Measurements from ENCODE around the gene CEP164. TPM values are rescaled to one million over a fixed set of nuclear protein-coding genes. Genes with fewer than 3 reads are reported as not detected.

The CEP164 gene
- polyA plus RNA-seq, 1 of the 3 experiments (the other 2 are of a cell fraction), result 27.7 TPM

DNA sequence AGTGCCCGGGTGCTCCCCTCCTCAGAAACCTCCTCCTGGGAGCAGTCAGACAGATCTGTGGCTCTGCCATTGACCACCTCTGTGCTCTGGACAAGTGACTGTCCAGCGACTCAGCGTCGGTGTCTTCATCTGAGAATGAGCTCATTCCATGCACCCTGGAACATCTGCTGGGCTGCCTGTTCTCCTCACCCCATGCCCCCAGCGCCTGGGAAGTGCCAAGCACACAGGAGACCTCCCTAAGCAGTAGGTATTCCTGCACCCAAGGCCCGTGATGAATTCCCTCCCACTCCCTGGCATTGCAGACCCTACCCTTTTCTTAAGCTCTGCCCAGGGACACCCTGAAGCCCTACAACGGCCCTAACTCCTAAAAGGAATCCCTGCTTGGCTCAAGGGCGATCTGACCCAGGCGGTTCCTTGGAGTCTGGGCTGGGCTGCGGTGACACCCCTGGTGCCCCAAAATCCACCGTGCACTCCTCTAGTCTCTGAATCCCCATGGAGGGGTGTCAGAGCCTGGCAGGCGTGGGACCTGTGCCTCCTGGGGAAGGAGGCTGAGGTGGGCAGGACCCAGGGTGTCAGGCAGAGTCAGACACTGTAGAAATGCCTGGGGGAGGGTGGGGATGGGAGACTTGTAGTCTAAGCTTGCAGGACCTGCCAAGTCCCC, 92.0 kb downstream of the CEP164 start:
- Histone ChIP-seq H3K4me3 (ENCODE audit: low read depth in 2 of 2, low read length in 1 of 2) (no peak overlapping the region), H3K4me2 (no peak overlapping the region), H3K4me1 (ENCODE audit: control insufficient read depth in 1 of 2, insufficient read depth in 2 of 2, low read depth in 1 of 2, low read length in 1 of 2) (no peaks in the 10 kb centered on the region), H3K9me2 (no peaks in the 10 kb centered on the region), H3K9ac (no peak overlapping the region), H2AFZ (ENCODE audit: low read depth) (no peak overlapping the region), H3F3A (replicated peaks; ENCODE audit: insufficient read depth) (no peaks in the 10 kb centered on the region), H3K27ac (ENCODE audit: low read depth in 2 of 2, low read length in 1 of 2) (no peak overlapping the region), H4K20me1 (ENCODE audit: insufficient read depth) (no peaks in the 10 kb centered on the region), H3K36me3 (replicated peaks in 1 of 2; ENCODE audit: control insufficient read depth in 1 of 2, insufficient read depth in 2 of 2, low read length in 1 of 2) (peaks cover 0 to under 1% of the 10 kb centered on the region in 2 experiments), H3K9me3 (no peaks in the 10 kb centered on the region), H3K79me2 (ENCODE audit: insufficient read depth) (no peaks in the 10 kb centered on the region), H3K27me3 (ENCODE audit: insufficient read depth) (no peaks in the 10 kb centered on the region)
- WGBS (ENCODE audit: low lambda C conversion rate), result 37% methylated on average over 5 of the region's 12 CpGs
- ChIA-PET POLR2A (no interaction called here), CTCF (interaction anchor here (0.8 to 16.8 kb wide), 8 partner anchors 10 to 633 kb away, joined by 3 to 449 read pairs (median 4); partner anchors contain the start of genes DSCAML1 and FXYD2)
- TF ChIP-seq GABPA (IDR thresholded peaks at IDR 0.05; ENCODE audit: low read depth) (no peak), PBX3 (IDR thresholded peaks at IDR 0.05) (no peak), SMC3 (IDR thresholded peaks at IDR 0.05; ENCODE audit: low read depth, low read length) (no peak), RAD21 (IDR thresholded peaks at IDR 0.05; ENCODE audit: low read length) (no peak), MEF2A (IDR thresholded peaks at IDR 0.05; ENCODE audit: borderline replicate concordance, low read depth) (no peak), NRF1 (IDR thresholded peaks at IDR 0.05; ENCODE audit: low read depth, low read length) (no peak), FOSL2 (IDR thresholded peaks at IDR 0.05; ENCODE audit: borderline replicate concordance, low read depth) (no peak), JUND (IDR thresholded peaks at IDR 0.05) (no peak), IRF3 (IDR thresholded peaks at IDR 0.05; ENCODE audit: low read depth, low read length) (no peak), FOXJ3 (CRISPR knock-in tag; IDR thresholded peaks at IDR 0.05) (no peak), RXRA (IDR thresholded peaks at IDR 0.05; ENCODE audit: borderline replicate concordance, low read depth) (no peak), SIN3A (IDR thresholded peaks at IDR 0.05; ENCODE audit: borderline replicate concordance, low read depth, low read length) (no peak)
- TF ChIP-seq, protein P1, sequence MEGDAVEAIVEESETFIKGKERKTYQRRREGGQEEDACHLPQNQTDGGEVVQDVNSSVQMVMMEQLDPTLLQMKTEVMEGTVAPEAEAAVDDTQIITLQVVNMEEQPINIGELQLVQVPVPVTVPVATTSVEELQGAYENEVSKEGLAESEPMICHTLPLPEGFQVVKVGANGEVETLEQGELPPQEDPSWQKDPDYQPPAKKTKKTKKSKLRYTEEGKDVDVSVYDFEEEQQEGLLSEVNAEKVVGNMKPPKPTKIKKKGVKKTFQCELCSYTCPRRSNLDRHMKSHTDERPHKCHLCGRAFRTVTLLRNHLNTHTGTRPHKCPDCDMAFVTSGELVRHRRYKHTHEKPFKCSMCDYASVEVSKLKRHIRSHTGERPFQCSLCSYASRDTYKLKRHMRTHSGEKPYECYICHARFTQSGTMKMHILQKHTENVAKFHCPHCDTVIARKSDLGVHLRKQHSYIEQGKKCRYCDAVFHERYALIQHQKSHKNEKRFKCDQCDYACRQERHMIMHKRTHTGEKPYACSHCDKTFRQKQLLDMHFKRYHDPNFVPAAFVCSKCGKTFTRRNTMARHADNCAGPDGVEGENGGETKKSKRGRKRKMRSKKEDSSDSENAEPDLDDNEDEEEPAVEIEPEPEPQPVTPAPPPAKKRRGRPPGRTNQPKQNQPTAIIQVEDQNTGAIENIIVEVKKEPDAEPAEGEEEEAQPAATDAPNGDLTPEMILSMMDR (IDR thresholded peaks at IDR 0.05), result no peak
- DNase-seq, result no peak

DNA sequence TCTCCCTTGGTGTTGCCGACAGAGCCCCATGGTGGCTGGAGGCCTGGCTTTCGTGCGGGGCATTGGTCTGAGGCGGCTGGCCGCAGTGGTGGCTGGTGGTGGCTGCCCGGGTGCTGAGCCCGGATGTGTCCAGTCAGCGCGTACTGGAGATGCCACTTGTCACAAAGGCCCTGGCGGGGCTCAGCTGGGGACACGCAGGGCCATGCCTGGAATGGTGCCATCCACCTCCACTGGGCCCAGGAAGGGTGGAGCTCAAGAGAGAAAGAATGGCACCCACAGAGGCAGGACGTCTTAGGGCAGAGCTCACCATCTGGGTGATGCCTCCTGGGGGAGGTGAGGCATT, 92.5 kb downstream of the CEP164 start:
- H3K9me2 ChIP-seq, result no peaks in the 10 kb centered on the region
- H4K20me1 ChIP-seq (ENCODE audit: insufficient read depth), result no peaks in the 10 kb centered on the region
- TF ChIP-seq POLR2AphosphoS5 (IDR thresholded peaks at IDR 0.05; ENCODE audit: low read depth, low read length) (no peak), FOXJ3 (CRISPR knock-in tag; IDR thresholded peaks at IDR 0.05) (no peak), PBX3 (IDR thresholded peaks at IDR 0.05) (no peak), TAF1 (IDR thresholded peaks at IDR 0.05; ENCODE audit: borderline replicate concordance, low read depth, low read length) (no peak), CHD2 (IDR thresholded peaks at IDR 0.05; ENCODE audit: low read length, partially characterized antibody) (no peak), JUND (IDR thresholded peaks at IDR 0.05) (no peak), ELF1 (IDR thresholded peaks at IDR 0.05) (no peak), FOSL2 (IDR thresholded peaks at IDR 0.05; ENCODE audit: borderline replicate concordance, low read depth) (no peak)
- TF ChIP-seq, protein P1 (IDR thresholded peaks at IDR 0.05), result no peak
- H3K4me2 ChIP-seq, result no peak overlapping the region
- no peak overlapping the region for H3K4me3 ChIP-seq (ENCODE audit: low read depth in 2 of 2, low read length in 1 of 2)
- POLR2A ChIA-PET, result no interaction called here
- no peaks in the 10 kb centered on the region for H3K79me2 ChIP-seq (ENCODE audit: insufficient read depth)
- H3K9me3 ChIP-seq, result no peaks in the 10 kb centered on the region
- no peaks in the 10 kb centered on the region for H3K4me1 ChIP-seq (ENCODE audit: control insufficient read depth in 1 of 2, insufficient read depth in 2 of 2, low read depth in 1 of 2, low read length in 1 of 2)
- no peaks in the 10 kb centered on the region for H3F3A ChIP-seq (replicated peaks; ENCODE audit: insufficient read depth)
- CTCF ChIA-PET, result interaction anchor here (1.1 to 16.8 kb wide), 7 partner anchors 9 to 633 kb away, joined by 4 to 449 read pairs (median 4); partner anchors contain the start of genes DSCAML1 and FXYD2
- H3K27me3 ChIP-seq (ENCODE audit: insufficient read depth), result no peaks in the 10 kb centered on the region
- no peak for DNase-seq
- no peaks in the 10 kb centered on the region for H3K36me3 ChIP-seq (replicated peaks in 1 of 2; ENCODE audit: control insufficient read depth in 1 of 2, insufficient read depth in 2 of 2, low read length in 1 of 2)
- no peak overlapping the region for H3K27ac ChIP-seq (ENCODE audit: low read depth in 2 of 2, low read length in 1 of 2)
- no peak overlapping the region for H2AFZ ChIP-seq (ENCODE audit: low read depth)
- H3K9ac ChIP-seq, result no peak overlapping the region
- 90% methylated on average over 7 of the region's 12 CpGs for WGBS (ENCODE audit: low lambda C conversion rate)
